LNCAP (cell line): ENCODE measurements around the gene OR2T2.
"Not testable (repeated sequence)": the region's sequence is repeated elsewhere in the genome, so short reads cannot be mapped to it uniquely, and the experiment has no call there.

Experiments used
- TF ChIP-seq, protein P1 (sequence below): fragments of 450-650 bp; IDR thresholded peaks from 2 replicates; pipeline ENCODE4 v1.5.1; 2017; ENCODE audit warnings: mild to moderate bottlenecking

OR2T2 gene

DNA sequence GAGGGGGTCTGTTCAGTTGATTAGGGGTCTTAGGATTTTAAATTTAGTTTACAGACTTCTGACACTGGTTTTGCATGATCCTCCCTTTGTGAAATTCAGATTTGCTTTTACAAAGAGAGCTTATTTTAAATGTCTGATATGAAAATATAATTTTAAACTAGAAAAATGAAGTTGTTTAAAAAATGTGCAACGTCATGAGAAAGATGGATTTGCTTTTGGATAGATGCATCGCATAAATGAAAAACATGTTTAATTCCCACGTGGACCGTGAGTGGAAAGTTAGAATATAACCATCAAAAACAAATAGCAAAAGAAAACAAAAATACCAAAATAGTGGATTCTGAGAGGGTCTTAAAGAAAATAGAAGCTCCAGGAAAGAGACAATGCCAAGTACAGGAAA lies 25.7 kb downstream of the OR2T2 start:
- TF ChIP-seq, protein P1, sequence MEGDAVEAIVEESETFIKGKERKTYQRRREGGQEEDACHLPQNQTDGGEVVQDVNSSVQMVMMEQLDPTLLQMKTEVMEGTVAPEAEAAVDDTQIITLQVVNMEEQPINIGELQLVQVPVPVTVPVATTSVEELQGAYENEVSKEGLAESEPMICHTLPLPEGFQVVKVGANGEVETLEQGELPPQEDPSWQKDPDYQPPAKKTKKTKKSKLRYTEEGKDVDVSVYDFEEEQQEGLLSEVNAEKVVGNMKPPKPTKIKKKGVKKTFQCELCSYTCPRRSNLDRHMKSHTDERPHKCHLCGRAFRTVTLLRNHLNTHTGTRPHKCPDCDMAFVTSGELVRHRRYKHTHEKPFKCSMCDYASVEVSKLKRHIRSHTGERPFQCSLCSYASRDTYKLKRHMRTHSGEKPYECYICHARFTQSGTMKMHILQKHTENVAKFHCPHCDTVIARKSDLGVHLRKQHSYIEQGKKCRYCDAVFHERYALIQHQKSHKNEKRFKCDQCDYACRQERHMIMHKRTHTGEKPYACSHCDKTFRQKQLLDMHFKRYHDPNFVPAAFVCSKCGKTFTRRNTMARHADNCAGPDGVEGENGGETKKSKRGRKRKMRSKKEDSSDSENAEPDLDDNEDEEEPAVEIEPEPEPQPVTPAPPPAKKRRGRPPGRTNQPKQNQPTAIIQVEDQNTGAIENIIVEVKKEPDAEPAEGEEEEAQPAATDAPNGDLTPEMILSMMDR: no peak

DNA sequence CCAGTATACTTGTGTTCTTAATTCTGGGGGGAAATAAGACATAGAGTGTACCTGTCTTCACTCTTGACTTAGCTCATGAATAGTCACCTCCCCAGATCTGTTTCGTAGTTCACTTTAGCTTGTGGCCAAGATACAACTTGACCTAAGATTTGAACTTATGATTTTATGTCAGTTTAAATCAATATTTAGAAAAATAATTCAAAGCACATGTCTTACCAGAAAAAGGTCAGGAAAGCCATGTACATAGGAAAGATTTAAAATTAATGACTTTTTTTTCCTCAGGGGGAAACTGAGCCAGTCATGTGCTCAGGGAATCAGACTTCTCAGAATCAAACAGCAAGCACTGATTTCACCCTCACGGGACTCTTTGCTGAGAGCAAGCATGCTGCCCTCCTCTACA lies 27.6 kb downstream of the OR2T2 start, which contains the start of gene OR2T3:
Gene OR2T3, plus strand, starts transcription at position 301 of the 400 bp plus-strand sequence. Its CDS starts 0 bp downstream, at position 301.
- TF ChIP-seq, protein P1: not testable (repeated sequence)

DNA sequence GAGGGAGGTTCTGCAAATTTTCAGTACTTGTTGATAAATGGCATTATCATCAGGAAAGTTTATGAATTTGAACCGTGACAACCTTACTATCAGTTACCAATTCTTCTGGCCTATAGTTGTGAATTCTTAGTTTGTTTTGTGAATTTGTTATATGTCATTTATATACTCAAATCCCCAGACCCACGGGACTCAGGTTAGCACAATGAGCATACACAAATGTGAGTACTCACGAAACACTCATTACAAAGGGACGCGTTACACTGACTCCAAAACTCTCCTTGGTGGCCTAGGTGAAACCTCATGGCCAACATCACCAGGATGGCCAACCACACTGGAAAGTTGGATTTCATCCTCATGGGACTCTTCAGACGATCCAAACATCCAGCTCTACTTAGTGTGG lies 42.9 kb downstream of the OR2T2 start, which contains the start of gene OR2T5:
Gene OR2T5, plus strand, starts transcription at position 301 of the 400 bp plus-strand sequence. Its CDS starts 0 bp downstream, at position 301.
- TF ChIP-seq, protein P1: not testable (repeated sequence)
